Parietal lobe (tissue), 2 donors: Measurements from ENCODE around the gene RAB29. TPM values are rescaled to one million over a fixed set of nuclear protein-coding genes. Genes with fewer than 3 reads are reported as not detected.

Experiments used
- small RNA-seq: library from RNA; depleted of rRNA; stranded (forward); fragments of <200 nt; gene quantifications from one replicate; pipeline ENCODE3, GENCODE V24; 2014; ENCODE audit warnings: low replicate concordance
- total RNA-seq: library from RNA; depleted of rRNA; stranded (reverse); fragments of >200 nt; gene quantifications from one replicate; pipeline ENCODE4 v1.2.3, GENCODE V29; 2014

The RAB29 gene
- 8.5 TPM for total RNA-seq

GRCh38 chr1:205775015-205775716, at the start of gene RAB29:
RAB29 (minus strand) TSS chr1:205775482; CDS start chr1:205774956, 526 bp downstream.

DNA sequence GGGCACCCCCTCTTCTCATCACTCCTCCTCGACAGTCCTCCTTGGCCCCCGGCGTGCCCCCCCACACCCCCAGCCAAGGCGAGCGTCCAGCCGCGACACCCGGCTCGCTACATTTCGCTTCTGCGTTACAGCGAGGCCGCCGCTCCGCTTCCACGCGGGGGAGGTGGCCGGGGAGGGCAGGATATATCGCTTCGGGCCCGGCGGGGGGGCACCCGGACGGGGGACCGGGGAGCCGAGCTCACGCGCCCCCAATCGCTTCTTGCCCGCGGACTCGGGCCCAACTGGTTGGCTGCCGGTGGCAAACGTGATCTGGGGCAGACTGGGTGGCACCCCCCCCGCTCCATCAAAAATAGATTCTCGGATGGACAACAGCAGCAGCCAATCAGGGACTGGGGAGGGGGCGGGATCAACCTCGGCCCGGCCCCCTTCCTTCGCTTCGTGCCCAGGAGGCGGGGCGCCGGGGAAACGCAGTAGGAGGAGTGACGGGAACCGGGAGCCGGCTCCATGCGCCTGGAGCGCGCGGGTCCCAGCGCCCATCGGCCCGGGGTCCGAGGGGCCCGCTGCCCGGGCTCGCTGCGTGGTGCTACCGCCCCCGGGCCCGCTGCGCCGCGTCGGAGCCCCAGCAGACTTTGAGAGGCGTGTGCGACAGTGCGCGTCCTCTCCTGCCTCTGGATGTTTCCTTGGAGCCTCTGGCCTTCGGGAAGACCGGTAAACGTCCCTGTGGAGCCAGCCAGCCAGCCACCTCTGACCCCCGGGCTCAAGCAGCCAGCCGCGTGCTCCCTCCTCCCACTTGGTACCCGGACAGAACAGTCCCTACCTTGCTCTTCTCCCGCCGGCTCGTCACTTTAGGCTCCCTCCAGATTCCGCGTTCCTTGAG, 37.8 kb upstream of the RAB29 start, which contains the start of gene SLC41A1:
Gene SLC41A1 (minus strand): TSS at position 321 of the 877 bp plus-strand sequence. CDS start 2,757 bp downstream, outside the sequence.

DNA sequence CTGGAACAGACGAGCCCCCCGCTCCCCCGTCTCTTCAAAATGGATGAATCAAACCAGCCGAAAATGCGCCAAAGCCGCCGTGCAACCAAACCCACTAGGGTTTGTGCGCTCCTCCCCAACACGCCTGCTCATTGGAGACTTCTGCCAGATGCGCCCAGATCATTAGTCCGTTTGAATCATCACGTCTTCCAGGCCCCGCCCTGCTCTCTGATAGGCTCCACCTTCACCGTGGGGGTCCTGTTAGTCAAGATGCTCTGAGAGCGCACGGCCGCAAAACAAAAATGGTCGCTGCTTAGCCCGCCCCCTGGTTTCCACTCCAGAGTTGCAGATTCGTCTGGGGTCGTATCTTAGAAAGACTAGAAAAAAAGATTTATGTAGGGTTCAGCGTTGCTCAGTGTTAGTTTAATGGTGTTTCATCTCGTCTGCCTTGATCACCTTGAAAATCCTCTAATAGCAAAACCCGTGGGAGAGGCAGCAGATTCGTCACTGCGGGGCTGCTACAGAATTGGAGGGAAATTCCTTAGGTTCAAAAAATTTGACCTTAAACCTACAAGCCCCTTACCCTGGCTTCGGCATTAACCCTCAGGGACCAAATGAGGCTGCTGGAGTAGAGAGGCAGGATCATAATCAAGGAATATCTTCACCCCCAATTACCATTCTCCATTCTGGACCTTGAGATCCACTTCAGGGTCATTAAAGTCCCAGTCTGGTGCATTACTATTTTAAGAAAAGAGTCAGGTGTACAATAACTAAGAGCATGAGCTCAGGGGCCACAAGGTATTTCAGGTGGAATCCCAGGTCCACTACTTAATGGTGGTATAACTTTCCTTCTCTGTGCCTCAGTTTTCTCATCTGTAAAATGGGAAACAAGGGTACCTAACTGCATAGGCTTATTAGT, 24.9 kb downstream of the RAB29 start, which contains the start of gene NUCKS1:
Gene NUCKS1 (minus strand): TSS at position 45 of the 898 bp plus-strand sequence. CDS start 209 bp downstream, outside the sequence.

Small RNA genes lying within 50 kb of the gene (small RNA-seq; reads per million reads assigned to genes)
- not detected for gene RF00139

Other genes starting within 250 kb of the RAB29 start
- gene ELK4, start 143.5 kb downstream of the RAB29 start, total RNA-seq, result 18.5 TPM
- 3.8 TPM for gene SLC45A3, start 95.0 kb downstream of the RAB29 start, total RNA-seq
- gene NUCKS1, start 25.3 kb downstream of the RAB29 start, total RNA-seq, result 195 TPM
- 11.0 TPM for gene SLC41A1, start 37.7 kb upstream of the RAB29 start, total RNA-seq
- gene PM20D1, start 74.7 kb upstream of the RAB29 start, total RNA-seq, result not detected
- gene SLC26A9, start 168.0 kb upstream of the RAB29 start, total RNA-seq, result not detected
- gene RAB7B, start 227.9 kb upstream of the RAB29 start, total RNA-seq, result 0.31 TPM
- gene CTSE, start 248.4 kb upstream of the RAB29 start, total RNA-seq, result not detected